HG03442 (cell line): ENCODE measurements around the gene RBL2.
"Not testable (repeated sequence)": the region's sequence is repeated elsewhere in the genome, so short reads cannot be mapped to it uniquely, and the experiment has no call there.

ENCODE experiments used
- ATAC-seq: cut with Tn5 transposase; IDR thresholded peaks from one replicate; pipeline ENCODE4 v1.9.1; 2021; ENCODE audit warnings: mild to moderate bottlenecking, moderate library complexity; ENCODE audit not compliant: unreplicated experiment

The RBL2 gene

DNA sequence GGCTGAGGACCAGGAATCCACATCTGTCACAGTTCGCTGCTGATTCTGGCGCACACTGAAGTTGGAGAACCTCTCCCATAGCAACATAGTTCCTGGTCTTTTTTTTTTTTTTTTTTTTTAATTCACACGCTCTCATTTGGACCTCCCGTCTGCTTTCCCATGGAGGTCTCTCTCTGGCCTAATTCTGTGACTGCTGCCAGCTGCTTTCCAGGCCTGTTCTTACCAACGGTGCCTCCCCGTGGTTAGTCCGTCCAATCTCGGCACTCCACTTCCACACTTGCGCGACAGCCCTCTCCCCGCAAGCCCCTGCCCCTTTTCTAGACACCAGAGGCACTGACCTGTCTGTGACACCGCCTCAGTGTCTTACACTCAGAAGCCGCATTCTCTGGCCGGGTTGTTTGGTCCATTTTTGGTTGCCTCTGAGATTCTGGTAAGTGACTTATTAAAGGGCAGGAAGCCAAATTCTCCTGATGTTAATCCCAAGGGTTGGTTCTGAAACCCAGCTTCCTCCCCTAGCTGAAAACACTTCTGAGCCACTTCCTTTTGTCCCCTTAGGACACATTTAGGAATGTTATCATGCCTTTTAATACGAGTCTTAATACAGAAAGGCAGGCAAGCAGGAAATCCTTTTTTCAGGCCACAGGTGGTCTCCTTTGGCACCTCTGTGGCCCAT is 69.9 kb downstream of the RBL2 start:
- ATAC-seq = no peak

DNA sequence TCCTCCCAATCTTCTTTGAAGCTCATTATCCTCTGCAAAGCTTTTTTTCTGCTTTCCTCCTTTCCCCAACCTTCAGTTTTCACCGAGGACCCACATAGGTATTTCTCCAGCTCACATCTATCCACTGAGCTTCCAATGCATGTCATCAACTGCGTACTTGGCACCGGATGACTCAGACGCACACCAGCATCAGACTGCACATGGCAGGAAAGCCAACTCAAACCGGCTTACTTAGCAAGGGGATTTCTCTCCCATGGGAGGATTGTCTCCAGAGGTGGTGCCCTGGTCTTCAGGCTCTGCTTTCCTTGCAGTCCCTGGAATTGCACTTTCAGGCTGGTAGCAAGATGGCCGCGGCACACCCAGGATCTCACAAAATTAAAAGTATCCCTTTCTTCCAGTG is 70.4 kb downstream of the RBL2 start:
- ATAC-seq = no peak

DNA sequence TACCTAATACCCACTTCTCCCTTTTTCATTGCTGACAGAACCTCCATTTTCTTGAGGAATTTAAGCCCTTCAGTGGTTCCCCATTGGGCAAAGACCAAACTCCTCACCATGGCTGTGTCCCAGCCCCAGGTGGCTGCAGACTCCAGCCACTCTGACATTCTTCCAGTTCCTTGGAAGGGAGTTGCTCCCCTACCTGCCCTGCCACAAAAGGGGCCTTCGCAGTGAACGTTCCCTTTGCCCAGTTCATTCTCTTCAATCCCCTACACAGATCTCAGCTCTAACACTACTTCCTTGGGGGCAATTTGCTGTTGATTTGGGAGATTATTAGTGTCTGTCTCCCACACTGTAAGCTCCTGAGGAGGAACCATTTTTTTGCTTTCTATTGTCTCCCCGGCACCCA is 72.0 kb downstream of the RBL2 start:
- ATAC-seq = no peak

DNA sequence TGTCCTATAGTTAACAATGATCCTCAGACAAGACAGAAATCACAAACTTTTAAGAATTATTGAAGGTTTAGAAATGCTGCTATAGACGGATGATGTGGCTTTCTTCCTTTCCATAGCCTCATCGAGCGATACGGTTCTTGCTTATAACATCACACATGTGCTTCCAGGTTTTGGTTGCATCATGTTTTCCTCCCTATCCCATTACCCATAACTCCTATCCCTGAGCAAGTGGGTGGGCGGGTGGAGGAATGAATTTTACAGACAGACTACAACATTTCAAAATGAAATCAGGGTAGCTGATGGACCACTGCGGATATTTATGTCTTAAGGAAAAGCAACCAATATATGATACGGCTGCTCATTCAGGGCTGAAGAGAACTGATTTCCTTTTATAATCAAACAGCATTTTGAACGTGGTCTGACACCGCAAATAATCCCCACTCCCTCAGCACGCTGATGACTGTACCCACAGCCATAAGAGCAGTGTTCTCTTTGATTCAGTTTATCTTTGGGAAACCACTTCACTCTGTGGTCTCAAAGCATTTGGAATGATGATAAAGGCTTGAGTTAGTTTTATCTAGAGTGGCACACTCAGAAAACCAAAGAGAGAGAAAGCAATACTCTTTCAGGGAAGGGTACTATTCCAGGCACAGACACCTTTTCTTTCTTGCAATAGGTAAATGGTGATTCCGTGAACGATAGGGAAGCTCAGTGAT is 73.4 kb downstream of the RBL2 start:
- no peak for ATAC-seq

DNA sequence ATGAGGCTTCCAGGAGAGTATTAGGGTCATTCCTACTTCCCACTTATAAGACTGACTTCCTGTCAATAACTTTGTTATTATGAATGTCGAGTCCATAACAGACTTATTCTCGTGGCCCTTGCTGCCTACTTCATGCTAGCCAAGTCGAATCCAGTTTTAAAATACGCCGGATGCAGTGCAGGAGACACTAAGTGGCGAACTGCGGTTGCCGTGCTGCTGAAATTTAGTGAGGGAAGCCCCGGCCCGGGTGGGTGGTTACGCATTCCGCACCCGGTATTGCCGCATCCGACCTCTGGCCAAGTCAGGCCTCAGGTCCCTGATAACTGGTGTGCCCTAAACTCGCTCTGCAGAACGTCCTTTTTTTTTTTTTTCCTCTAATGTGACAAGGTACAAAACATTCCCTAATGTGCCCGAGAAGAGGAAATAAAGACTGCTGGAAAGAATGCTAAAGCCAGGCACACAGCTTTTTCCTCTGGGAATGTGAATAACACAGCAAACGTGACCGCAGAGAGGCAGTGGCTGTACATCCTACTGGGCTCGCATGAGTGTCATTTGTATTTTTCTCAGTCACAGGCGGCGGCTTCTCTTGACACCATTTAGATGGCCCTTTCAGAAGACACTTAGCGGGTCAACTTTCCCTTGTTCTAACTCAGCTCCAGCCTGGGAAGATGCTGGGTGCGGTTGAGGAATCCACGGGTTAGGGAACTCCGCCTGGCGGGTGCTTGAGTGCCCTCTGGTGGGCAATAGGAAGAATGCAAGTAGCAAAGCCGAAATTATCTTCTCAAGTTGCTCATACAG is 75.8 kb downstream of the RBL2 start:
- ATAC-seq = no peak

DNA sequence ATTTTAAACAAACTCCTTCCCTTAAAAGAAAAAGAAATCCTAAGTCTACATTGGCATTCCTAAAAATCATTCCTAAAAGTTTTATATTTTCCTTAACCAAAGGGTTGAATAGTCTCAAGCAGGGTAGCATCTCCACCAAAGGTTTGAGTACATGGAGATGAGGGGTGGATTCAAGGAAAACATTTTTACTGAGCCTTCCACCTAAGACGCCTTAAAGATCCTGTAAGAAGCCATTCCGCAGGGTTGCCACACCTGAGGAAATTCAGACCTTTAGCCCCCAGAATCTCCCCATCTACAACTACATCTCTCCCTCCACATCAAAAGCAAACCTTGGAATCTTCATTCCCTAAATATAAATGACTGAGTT is 76.4 kb downstream of the RBL2 start:
- no peak for ATAC-seq

DNA sequence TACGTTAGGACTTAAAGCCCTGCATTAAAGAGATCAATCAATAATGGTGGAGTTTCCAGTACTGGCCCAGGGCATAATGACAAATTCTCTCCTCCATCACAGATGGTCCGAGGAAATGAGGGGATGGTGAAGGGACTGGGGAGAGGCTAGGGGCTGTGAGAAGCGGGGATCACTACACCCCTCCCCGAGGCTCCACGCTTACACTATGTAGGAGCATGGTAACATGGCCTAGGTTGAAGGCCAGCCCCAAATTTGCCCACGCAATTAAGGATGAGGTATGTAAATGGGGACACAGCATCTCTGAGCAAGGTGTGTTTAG is 76.8 kb downstream of the RBL2 start:
- ATAC-seq = no peak

DNA sequence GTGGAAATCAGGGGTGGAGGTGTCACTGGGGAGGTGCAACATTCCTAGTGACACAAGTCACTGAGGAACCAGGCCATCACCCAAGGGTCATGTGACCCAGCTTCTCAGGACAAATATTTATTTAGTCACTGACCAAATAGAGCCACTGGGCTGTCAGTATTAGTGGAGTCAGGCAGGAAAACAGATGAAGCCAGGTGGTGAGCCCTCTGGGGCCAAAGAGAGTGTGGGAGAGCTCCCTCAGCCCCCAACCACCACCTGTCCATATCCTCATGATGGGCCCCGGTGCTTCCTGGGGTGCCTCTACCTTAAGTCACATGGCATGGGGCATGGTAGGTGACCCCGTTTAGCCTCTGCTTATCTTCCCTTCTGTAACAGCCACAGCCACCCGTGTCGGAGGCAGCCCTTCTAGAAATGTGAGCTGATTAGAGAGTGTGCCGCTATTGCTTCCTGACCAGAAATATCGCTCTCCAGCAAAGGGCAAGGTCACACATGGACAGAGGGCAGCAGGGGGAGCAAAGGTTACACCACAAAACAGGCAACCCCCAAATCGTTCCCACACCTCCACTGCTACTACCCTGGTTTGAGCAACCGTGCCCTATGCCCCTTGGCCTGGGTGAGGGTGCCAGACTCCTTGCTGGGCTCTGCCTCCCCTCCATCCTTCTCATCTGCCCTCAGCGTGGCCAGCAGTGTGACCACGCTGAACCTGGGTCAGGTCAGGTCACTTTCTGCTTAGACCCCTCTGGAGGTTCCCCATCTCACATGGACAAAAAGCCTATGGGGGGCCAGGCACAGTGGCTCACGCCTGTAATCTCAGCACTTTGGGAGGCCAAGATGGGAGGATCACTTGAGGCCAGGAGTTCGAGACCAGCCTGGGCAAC is 77.4 kb downstream of the RBL2 start:
- ATAC-seq = no peak

DNA sequence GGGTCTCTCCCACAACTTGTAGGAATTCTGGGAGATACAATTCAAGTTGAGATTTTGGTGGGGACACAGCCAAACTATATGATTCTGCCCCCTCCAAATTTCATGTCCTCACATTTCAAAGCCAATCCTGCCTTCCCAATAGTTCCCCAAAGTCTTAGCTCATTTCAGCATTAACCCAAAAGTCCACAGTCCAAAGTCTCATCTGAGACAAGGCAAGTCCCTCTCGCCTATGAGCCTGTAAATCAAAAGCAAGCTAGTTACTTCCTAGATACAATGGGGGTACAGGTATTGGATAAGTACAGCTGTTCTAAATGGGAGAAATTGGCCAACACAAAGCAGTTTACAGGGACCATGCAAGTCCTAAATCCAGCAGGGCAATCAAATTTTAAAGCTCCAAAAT is 78.5 kb downstream of the RBL2 start:
- ATAC-seq = not testable (repeated sequence)

DNA sequence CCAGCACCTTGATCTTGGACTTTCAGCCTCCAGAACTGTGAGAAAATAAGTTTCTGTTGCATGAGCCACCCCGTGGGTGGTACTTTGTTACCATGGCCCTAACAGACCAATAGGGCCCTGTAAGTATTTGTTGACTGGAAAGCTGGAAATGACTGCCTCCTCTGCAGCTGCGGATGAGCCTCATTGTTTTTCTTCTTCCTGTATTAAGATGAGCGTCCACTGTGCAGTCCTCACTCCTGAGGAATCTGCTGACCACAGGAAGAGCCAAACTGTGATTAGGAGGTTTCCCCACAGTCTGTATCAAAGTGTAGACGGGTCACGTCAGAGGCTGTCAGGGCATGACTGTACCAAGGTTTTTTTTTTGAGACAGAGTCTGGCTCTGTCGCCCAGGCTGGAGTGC is 81.0 kb downstream of the RBL2 start:
- ATAC-seq = no peak

DNA sequence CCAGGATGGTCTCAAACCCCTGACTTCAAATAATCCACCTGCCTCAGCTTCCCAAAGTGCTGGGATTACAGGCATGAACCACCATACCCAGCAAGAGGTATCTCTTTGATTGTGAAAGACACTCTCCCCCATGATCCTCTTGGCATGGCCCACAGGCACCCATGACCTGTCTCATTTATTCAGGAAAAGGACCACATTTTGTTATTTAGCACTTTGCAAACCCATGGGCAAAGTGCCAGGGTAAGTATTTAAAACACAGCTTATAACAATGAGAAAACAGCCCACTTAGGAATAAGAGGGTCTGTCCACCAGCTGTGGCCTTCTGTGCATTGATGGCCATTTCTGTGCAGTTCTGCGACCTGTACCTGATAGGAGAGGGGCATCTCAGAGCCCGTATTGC is 81.5 kb downstream of the RBL2 start:
- no peak for ATAC-seq

DNA sequence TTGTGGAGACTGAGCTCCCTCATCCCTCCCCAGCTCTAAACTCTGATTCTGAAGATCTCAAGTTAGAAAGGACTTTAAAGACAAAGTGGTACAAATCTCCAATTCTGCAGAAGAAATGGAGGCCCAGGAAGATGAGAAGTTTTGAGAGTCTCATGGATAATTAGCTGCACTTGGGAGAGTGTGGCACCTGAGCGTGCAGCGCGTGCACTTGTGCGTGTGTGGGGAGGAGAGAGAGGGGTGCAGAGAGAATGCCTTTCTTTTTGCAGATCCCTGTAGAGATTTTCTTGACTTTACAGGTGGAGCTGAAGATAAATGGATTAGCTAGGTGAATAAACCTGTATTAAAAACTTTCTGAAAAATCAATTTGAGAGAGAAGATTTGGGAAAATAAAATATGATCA is 83.6 kb downstream of the RBL2 start:
- no peak for ATAC-seq

DNA sequence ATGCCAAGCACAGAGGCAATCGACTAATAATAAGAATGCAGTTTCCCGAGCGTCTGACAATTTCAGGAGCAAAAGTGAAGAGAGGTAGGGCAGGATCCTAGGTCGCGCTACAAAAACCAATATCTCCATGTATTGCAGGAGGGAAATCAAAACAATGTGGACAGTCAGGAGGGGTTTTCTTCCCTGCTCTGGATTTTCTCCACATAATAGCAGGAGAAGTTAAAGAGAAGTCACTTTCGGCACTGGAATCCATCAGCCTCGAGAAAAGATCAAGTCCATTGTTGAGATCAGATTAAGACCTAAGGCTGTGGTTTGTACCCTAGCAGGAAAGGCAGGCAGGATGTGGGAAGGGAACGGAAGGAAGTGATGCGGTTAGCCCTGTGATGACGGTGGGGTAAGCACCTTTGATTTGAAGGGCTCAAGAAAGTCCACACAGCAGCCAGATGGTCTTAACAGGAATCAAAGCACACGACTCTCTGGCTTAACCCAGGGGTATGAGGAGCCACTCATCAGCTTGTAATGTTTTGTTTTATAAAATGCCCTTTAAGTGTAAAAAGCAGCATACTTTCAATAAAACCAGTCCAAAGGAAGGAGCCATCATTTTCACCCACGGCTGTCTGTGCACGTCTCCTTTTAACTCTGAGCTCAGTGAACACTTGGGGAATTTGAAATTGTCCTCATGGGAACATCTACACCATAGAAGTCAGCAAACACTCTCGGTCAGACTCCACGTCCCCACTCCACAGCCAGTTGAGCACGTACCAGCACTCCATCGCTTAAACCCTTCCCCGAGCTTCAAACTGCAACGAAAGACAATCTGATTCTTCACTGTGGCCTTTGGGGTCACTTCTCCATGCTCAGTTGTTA is 84.5 kb downstream of the RBL2 start:
- ATAC-seq = peak; percentile 99

DNA sequence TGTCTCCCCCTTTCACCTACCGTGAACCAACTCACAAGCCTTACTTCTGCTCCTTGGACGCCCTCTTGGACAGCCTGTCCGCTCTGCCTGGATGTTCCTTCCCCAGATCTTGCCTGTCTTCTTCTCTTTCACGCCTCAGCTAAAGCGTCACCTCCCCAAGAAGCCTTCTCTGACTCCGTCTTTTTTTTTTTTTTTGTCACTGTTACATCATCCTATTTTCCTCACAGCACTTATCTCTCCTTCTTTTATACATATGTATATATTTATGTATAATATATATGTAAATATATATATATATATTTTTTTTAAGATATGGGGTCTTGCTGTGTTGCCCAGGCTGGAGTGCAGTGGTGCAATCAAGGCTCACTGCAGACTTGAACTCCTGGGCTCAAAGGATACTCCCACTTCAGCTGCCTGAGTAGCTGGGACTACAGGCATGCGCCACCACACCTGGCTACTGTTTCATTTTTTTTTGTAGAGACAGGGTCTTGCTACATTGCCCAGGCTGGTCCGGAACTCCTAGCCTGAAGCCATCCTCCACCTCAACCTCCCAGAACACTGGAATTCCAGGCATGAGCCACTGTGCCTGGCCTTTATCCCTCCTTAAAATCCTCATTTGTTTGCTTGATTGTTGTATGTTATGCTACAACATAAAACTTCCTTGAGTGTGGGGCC is 85.3 kb downstream of the RBL2 start:
- ATAC-seq = no peak

DNA sequence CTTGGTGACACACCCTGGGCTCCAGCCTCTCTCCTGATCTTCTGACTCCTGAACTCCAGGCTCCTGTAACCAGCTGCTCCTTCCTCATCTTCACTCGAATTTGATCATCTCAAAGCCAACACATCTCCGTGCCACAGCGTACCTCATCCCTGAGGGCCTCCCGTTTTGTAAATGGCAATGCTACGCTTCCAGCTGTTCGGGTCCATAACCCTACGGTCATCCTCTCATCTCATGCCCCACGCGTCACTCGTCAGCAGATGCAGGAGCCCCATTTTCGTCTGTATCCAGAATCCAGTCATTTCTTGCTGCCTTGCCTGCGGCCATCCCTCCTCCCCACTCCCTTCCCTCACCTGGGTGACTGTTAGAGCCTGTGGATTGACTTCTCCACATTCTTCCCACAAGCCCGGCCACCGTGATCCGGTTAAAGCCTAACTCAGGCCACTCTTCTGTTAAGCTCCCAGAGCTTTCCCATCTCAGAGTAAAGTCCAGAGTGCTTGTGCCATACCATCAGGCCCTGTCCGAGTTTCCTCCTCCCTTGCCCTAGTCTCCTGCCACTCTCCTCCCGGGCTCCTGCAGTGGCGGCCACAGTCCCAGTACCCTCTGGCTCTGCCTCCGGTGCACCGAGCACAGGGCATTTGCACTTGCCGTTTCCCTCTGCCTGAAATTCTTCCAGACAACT is 89.0 kb downstream of the RBL2 start:
- ATAC-seq = no peak

DNA sequence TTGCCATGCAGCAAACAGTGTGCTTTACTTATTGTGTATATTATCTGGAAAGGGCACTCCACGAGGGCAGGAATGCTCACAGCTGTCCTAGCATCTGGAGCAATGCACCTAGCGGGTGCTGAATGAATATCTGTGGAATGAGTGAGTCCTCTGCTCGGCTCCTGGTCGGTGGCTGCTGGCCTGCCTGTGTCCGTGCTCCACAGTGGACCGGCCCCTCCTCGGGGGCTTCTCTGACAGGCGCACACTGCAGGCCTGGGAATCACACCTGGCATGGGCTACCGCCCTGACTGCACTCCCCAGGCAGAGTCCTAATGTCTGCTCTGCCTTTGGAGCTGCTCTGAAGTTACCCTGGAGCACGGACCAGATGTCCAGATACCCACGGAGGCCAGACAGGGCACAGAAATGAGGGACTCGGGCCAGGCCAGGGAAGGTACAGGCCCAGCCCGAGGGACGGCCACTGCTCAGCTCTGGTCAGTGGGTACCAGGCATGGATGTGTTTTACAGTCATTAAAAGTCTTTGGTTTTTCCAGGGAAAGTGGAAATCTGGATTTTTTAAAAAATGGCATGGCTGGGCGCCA is 89.8 kb downstream of the RBL2 start:
- no peak for ATAC-seq

DNA sequence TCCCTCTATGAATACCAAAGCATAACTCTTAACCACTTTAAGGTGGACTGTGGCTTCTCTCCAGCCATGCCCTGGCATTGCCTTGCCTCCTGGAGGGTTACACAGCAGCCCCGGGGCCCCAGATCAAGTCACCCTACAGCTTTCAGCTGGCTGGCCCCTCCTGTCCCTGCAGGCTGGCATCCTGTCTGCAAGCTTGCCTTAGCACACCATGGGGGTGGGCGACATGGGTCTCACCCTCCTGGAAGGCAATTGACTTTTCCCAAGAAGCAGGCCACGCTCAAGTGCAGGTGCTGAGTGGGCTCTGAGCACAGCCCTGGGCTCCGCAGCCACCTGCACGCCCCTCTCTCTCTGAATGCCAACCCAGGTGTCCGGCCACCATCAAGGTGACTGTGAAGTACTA is 94.5 kb downstream of the RBL2 start:
- ATAC-seq = no peak

DNA sequence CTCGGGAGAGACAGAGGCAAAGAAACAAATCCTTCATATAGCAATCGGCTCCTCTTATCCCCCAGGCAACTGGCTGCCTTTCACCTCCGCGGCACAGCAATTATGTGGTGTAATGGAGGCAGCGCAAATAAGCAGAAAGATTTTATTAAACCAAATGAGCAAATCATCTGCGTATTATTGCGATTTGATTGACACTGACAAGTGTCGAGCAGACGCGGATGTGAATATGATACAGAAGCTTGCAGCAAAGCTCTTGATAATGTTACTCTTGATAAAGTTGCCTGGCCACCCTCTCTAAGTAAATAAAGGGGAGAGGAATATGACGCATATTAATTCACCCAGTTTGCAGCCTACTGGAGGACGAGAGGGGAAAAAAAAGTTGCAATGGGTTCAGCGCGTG is 95.2 kb downstream of the RBL2 start:
- no peak for ATAC-seq

DNA sequence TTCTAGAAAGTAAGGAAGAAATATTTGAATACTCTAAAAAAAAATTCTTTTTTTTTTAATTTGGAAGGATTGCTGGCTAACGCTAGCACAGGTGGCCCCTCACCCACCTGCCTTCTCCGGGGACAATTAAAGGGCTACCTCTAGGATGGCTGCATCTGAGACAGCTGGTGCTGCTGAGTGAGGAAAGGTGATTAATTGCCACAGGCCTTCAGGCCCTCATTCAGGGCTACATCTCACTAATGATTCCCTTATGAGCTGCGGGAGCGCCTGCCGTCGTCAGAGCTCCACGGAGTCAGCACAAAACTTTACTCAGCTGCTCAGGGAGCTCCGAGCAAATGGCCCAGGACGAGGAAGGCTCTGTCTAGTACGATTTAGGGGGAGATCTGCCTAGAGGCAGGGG is 95.8 kb downstream of the RBL2 start:
- no peak for ATAC-seq
